GM21390 (cell line): ENCODE data around the gene ADGRF5.

ENCODE experiments used
- ATAC-seq: cut with Tn5 transposase; IDR thresholded peaks from one replicate; pipeline ENCODE4 v1.9.1; 2021; ENCODE audit not compliant: unreplicated experiment

Gene ADGRF5

GRCh38 chr6:46933751-46934150 is 12.0 kb upstream of the ADGRF5 start:
- ATAC-seq, result no peak

GRCh38 chr6:46932526-46933319 is 11.0 kb upstream of the ADGRF5 start:
- no peak for ATAC-seq

- no peak for ATAC-seq
Measured at GRCh38 chr6:46931416-46931815, 9.7 kb upstream of the ADGRF5 start.

GRCh38 chr6:46930331-46930730 is 8.6 kb upstream of the ADGRF5 start:
- ATAC-seq, result no peak

GRCh38 chr6:46927066-46927465 is 5.3 kb upstream of the ADGRF5 start:
- ATAC-seq, result no peak

- ATAC-seq, result no peak
Measured at GRCh38 chr6:46926481-46926880, 4.7 kb upstream of the ADGRF5 start.

GRCh38 chr6:46925563-46926253 is 4.0 kb upstream of the ADGRF5 start:
- ATAC-seq, result no peak

- ATAC-seq, result no peak
Measured at GRCh38 chr6:46923476-46923875, 1.7 kb upstream of the ADGRF5 start.

GRCh38 chr6:46921059-46921458 is 679 bp downstream of the ADGRF5 start:
- no peak for ATAC-seq

GRCh38 chr6:46918806-46919205 is 2.9 kb downstream of the ADGRF5 start:
- ATAC-seq, result no peak

GRCh38 chr6:46917002-46917545 is 4.7 kb downstream of the ADGRF5 start:
- no peak for ATAC-seq

- no peak for ATAC-seq
Measured at GRCh38 chr6:46915866-46916265, 5.9 kb downstream of the ADGRF5 start.

- ATAC-seq, result no peak
Measured at GRCh38 chr6:46915380-46915779, 6.4 kb downstream of the ADGRF5 start.

- ATAC-seq, result no peak
Measured at GRCh38 chr6:46914279-46914810, 7.4 kb downstream of the ADGRF5 start.

GRCh38 chr6:46909371-46909770 is 12.4 kb downstream of the ADGRF5 start:
- no peak for ATAC-seq

GRCh38 chr6:46906776-46907175 is 15.0 kb downstream of the ADGRF5 start:
- no peak for ATAC-seq

GRCh38 chr6:46904117-46904516 is 17.6 kb downstream of the ADGRF5 start:
- ATAC-seq, result no peak

- ATAC-seq, result no peak
Measured at GRCh38 chr6:46903175-46903574, 18.6 kb downstream of the ADGRF5 start.

GRCh38 chr6:46901882-46902314 is 19.8 kb downstream of the ADGRF5 start:
- ATAC-seq, result no peak

- ATAC-seq, result no peak
Measured at GRCh38 chr6:46900266-46900665, 21.5 kb downstream of the ADGRF5 start.

- no peak for ATAC-seq
Measured at GRCh38 chr6:46899659-46900058, 22.1 kb downstream of the ADGRF5 start.

- no peak for ATAC-seq
Measured at GRCh38 chr6:46898006-46898405, 23.7 kb downstream of the ADGRF5 start.
